Stimulated activated CD4-positive, alpha-beta T cell treated with anti-CD3 and anti-CD28 coated beads, Interleukin-4, amount 100 ng/mL, for 4 hours (primary cell): ENCODE results near the gene AOPEP.
A peak's percentile ranks its signal among the peaks of the same experiment; 100 is the strongest.

Source experiments
- DNase-seq, 2 experiments: peaks; one replicate each; pipeline ENCODE4 v3.0.0-alpha.2; 2020

AOPEP gene

DNA sequence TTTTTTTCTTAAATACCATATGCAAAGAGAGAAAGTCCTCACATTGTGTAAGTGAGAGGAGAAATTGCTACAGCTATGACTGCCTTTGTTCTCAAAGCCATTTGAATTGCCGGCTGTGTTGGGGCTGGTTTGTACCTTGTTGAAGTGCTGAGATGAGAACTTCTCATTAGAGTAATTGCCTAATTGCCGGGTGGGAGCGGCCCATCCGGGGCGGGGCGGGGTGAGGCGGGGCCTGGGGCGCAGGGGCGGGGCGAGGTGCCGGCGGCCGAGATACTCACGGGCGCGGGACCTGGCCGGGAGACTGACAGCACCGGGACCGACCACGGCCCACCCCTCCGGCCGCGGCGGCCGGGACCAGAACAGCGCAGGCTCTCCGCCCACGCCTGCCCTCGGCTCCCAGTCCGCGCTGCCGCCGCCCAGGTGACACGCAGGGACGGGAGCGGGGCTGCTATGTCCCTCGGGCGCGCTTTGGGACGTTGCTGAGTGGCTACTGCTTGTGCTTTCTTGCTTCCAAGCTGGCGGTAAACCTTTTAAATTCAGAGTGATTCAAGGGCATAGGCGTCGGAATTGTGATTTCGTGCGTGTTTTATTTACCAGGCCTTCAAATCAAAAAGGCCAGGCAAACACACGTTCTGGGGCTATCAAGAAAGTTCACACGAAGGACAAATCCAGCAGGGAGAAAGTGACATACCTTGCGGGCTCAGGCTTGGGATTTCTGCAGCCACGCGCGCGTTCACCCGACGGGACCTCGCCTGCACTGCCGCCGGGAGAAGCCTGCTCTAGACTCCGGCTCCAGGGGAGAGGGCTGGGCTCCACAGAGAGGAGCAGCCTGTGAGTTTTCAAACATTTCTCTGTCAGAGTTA, 322.0 kb downstream of the AOPEP start:
- DNase-seq = peak; percentile 39 to 62

DNA sequence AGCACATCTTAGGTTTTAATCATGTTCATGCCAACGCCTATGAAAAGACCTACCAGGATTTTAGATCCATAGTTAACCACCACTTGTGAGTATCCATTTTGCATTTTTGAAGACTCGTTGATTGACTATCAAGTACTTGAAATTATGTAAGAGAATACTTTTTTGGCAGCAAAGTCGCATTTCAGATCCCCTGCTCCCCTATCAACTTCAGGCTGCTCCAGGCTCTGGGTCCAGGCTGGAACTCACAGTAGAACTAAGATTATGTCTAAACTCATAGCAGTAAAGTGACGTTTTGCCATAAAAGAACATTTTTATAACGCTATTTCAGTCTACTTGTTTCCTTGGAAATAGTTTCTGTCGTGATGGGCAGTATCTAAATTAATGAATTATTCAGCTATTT, 323.3 kb downstream of the AOPEP start:
- DNase-seq = no peak

DNA sequence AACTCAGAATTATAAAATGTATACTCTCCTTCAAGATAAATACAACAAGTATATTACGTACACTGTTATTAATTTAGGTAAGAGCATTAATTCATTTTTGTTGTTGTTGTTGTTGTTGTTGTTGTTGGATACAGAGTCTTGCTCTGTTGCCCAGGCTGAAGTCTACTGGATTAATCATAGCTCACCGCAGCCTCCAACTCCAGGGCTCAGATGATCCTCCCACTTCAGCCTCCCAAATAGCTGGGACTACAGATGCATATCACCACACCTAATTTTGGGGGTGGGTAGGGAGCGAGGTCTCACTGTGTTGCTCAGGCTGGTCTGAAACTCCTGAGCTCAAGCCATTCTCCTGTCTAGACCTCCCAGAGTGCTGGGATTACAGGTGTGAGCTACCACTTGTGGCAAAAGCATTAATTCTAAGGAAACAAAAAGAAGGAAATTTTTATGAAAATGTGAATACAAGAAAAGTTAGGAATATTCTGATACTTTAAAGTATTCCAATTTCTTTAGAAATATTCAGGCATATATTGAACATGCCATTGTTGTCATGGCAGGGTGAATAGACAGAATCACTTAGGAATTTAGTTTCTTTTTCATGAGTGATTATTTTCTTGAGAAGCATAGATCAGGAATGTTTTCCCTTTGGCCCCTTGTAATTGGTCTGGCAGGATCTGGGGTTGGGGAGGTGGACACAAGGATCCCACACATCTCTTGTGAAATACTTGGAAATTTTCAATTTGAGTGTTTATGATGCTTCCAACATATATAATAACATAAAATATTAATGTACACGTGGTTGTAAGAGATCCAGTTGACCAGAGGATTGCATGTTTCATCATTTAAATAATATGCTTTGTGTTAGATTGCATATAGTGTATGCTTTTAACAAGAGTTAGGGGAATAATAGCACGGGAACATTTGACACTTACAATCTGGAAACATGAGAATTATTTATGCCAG, 327.4 kb downstream of the AOPEP start:
- DNase-seq = no peak

DNA sequence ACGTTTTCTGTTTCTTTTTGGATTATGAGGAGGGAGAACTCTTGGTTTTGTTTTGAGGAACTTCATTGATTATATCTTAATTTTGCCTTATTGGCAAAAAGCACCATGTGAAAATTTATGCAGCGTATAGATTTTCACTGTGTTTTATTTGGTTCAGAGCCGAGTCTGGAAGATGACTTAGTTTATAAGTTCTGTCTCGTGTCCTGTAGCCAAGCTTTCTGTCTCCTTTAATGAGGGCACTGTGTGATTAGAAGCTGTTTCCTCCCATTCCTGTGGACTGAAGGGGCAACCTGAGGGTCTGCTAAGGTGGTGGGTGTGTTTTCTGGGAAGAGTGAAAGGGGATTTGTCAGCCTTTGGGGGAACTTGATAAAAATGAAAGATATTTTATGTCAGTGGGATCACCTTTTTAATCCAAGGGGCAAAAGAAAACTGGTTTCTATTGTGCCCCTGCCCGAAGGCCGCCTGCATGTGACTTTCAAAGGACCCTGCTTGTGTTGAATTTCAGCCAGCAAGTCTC, 328.9 kb downstream of the AOPEP start:
- DNase-seq = no peak

DNA sequence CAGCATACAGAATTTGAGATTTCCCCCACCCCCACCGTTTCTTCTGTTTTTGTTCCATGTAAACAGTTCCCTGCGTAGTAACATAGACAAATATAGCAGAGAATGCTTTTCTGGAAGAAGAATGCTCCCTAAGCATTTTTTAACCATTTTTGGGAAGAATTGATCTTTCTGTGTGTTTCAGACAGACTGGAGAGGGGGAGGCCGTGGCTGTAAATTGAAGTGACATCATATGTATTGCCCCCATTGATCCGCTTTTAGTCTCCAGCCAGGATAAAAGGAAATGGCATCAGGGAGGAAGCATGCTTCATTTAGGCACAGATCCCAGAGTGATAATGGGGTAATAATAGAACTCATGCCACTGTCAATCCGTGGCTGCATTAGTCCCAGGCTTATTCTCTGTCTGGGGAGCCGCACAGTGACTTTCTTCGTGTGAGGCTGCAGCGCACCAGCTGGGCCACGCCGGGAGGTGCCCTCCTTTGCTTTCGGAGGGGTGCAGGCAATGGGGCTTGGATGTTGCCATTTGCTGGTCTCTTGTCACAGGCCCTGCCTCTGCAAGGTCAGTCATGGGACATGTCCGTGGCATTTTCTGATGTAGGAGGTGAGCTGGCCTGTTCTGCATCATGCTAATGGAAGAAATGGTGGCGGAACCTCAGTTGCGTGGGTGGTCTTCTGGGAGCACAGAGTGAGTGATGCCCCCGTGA, 329.5 kb downstream of the AOPEP start:
- DNase-seq = no peak

DNA sequence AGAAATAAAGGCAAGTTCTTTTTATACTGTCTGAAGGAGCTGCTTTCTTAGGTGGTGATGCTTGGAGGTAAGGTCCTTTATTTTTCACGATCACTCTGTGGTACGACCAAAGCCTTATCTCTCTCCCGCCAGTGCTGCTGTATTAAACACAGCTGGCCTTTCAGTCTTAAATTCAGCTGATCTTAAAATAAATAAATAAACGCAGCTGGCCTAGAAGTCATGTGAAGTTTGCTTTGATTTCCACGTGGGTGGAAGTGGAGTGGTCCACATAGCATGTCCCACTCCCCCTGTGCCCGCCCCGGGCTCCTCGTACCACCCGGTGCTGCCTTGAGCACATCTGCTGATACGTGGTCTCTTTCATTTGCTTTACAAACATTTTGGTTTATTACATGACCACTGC, 330.6 kb downstream of the AOPEP start:
- DNase-seq = no peak

DNA sequence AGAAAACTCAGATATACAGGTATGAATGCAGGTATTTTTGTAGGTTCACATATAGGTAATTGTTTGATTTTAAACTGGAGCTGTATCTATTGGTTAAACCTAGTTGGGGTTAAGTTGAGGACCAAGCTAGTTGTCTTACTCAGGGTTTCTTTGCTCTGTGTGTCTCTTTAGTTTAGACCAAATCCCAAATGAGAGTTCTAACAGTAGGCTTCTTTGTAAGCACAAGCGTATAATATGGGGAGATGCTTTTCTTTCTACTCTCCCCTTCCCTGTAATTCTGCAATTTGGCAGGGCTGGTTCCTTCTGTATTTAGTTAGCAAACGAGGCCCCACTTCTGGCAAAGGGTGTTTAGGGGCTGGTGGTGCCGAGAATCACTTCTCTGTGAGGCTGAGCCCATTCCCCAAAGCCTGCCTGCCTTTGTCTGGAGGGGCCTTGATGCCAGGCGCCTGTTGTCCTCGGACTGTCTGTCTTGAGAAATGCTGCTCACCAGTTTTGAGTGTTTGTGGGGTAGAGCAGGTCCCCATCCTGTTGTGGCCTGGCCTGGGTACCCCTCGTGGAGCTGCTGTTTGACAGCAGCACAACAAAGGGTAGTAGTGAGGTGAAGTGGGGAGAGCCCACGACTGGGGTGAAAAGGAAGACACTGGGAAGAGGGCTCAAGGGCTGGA, 331.8 kb downstream of the AOPEP start:
- DNase-seq = no peak

DNA sequence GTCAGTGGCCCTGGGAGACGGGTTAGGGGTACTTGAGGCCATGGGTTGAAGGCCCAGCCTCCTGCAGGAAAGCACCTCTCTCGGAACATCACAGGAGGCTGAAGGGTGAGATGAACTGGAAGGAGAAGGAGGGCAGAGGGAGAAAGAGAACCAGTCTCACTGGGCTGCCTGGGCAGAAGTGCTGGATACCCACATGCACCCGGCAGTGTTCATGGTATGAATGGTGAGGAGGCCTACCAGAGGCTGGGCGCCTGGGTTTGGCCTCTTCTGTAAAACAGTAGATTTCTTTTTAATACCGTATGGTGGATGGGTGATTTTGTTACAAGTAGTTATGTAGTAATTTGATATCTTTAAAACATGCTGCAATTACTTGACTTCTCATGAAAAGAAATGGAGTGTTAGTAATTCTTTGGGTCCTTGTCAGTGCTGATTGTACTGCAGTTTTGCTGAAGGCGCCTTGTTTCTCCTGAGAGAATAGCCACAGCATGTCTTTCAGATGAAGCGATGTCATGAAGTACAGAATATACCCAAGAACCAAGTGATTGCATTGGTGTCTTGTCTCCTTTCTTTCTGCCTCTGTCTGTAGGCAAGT, 332.4 kb downstream of the AOPEP start:
- no peak for DNase-seq

DNA sequence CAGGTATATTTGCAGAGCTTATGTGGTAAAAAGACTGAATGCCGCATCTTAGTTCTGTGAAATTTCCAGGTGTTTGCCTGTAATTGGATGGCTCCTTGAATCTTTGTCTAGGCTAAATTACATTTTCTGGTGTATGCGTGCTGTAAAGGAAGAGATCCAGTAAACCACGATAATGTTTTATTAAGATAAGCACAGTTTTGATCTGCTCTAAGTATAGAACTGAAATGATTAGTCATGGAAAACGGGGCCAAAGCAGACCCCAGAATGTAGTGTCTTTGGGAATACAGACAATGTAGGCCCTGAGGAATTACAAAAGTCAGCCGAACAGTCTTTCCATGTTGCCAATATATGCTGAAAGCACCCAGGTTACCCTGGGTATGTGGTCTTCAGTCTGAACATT, 333.7 kb downstream of the AOPEP start:
- no peak for DNase-seq

DNA sequence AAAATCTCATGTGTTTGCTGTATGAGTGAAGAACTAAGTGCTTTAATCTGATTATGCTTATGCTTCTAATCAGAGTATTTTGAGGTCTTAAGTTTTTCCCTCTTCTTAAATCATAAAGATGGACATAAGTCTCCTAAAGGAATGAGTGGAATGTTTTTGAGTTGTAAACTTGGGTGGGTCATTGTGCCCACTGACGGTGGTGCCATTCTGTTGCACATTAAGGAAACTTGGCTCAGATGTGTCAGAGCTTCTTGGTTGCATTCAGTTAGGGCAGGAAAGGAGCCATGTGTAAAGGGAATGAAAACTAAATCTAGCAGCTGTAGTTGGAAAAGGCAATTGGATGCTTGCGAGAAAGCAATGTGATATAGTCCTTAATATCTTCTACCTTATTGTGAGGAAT, 334.4 kb downstream of the AOPEP start:
- DNase-seq = no peak

DNA sequence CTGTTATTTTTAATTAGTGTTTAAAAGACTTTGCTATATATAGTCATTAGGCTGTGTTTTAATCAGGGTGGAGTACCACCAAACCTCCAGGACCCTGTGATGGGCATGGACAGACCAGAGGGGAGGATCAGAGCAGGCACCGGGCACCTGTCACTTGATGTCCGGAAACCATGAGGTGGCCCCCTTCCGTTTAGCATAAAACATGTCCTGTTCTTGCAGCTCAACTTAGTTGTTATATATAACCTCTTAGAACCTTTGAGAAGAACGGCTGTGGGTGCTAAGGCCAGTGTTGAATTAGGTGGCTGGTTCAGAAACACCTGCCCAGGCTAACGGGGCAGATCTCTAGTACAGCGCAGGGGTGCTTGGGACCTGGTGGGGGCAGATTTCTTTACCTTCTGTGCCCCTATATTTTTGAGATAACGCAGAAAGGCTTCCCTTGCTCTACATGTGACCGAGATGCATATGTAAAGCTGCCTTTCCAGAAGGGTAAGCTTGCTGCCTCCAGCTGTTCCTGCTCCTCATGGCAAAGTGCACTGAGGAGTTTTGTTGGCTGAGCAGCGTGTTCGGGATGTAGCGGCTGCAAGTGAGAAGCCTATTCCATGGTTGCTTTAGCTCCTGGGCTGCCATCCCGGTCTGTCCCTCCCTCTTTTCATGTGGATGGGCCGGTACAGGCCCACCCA, 335.6 kb downstream of the AOPEP start:
- no peak for DNase-seq

DNA sequence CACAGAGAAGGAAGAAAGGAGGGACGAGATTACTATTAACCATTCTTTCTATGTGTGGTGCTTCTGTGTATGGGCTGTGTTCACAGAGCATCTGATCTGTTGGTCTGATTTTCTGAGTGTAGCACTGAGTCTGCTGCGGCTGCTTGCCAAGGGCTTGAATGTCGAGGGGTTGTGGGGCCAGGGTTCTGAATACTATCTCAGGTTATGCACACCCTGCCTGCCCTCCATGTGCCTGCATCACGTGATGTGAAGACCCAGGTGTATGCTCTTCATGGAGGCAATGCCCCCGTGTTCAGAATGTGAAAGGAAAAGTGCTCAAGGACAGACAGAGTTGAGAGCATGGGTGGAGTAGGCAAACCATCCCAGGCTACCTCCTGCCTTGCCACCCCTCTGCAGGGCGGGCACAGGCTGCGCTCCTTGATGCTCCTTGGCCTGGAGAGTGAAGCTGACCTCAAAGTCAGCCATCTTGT, 336.1 kb downstream of the AOPEP start:
- no peak for DNase-seq

DNA sequence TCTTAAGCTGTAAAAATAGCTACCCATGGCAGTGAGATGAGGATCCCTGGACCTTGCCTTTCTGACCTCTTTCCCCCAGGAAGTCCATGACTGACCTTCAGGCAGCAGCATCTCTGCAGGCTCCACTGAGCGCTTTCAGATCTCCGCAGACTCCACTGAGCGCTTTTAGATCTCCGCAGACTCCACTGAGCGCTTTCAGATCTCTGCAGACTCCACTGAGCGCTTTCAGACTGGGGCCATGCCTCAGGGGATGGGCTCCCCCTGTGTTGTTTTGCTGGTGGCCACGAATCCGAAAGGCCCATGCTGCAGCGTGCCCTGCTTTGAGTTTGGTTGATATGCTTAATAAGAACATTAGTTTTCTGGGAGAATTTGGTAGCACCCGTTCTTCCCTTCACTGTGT, 336.8 kb downstream of the AOPEP start:
- DNase-seq = no peak

DNA sequence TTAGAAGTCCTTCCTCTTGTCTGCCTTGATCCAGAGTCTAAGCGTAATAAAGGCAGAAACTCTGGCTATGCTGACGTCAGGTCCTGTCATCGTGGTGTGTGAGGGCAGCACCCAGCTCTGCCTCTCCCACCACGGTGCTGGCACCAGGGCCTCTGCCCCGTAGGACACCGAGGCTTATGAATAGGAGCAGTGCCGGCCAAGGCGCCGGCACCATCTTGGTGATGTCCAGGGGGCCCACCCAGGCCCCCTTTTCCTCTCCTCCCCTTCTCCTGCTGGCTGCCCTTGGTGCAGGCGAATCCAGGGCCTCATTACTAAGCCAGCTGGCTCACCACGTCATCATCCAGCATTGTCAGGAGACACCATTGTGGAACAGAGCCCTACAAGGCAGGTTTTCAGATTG, 338.7 kb downstream of the AOPEP start:
- no peak for DNase-seq

DNA sequence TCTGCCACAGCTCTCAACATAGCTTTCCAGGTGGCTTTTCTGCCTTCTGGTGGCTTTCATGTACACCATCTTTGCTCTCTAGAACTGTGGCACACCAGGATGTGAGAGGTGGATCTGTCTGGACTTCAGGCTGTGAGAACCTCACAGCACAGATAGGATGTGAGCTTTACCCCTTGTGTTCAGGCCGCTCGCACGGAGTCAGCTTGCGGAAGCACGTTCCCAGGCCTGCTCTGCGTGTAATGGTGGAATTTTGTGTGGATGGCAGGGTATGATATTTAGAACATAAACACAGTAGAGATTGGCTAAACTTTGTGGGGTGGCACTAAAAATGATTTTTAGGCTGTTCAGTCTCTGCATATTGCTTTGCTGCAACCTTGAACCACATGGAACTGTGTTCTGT, 340.6 kb downstream of the AOPEP start:
- DNase-seq = no peak

DNA sequence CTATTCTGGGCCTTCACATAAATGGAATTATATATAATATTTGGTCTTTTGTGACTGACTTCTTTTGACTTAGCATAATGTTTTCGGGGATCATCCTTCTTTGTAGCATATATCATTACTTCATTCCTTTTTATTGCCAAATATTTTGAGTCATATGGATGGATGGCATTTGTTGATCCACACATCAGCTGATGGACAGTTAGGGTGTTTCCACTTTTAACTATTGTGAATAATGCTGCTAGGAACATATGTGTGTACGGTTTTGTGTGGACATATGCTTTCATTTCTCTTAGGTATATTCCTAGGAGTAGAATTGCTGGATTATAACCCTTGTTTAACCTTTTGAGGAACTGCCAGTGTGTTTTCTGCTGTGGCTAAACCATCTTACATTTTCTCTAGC, 341.4 kb downstream of the AOPEP start:
- DNase-seq = no peak

DNA sequence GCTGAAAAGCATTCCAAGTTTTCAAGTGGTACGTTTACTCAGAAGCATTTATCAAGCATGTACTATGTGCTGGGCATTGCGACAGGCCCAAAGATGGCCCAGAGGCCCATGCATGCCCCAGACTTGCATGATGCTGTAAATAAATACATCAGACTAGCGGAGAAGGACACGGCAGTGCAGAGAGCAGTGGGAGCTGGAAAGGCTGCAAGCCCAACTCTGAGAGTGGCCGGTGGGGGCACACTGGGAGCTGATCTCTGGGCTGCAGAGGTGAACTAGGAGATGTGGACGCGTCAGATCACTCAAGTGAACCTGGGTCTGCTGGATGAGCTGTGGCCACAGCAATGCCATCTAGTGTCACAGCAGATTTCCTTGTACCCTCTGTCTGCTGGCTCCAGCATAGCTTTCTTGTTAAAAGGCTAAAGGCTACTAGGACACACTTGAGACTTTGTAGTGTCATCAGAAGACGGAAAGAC, 344.1 kb downstream of the AOPEP start:
- no peak for DNase-seq

DNA sequence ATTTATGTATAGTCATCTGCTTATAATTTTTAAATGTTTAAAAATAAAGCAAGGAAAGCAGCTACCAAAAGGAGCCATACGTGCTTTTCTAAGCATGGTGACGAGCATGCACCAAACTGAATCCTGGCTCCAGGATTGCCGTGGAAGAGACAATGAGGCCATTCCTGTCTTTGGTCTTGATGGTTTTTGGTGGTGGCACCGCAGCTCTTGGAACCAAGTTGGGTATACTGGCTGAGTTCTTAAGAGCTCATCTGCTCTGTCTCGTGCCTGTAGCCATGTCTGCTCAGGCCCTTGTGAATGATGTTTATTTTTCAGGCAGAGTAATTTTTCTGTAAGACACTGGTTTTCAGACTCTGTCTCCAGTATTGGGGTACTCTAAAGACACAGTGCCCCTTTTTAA, 345.0 kb downstream of the AOPEP start:
- no peak for DNase-seq

DNA sequence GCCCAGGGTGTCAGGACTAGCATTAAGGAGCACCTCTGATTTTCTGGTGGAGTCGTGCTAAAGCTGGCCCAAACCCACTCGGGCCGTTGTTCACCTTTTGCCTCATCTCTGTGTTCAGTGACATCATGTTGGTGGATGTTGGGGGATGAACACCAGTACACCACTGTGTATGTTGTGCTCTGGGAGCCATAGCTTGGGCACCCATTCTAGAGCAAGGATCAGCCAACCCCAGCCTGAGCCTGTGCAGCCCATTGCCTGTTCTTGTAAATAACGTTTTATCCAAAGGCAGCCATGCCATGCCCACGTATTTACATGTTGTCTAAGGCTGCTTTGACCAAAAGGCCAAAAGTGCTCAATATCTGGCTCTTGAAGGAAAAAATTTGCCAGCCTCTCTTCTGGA, 345.4 kb downstream of the AOPEP start:
- no peak for DNase-seq

DNA sequence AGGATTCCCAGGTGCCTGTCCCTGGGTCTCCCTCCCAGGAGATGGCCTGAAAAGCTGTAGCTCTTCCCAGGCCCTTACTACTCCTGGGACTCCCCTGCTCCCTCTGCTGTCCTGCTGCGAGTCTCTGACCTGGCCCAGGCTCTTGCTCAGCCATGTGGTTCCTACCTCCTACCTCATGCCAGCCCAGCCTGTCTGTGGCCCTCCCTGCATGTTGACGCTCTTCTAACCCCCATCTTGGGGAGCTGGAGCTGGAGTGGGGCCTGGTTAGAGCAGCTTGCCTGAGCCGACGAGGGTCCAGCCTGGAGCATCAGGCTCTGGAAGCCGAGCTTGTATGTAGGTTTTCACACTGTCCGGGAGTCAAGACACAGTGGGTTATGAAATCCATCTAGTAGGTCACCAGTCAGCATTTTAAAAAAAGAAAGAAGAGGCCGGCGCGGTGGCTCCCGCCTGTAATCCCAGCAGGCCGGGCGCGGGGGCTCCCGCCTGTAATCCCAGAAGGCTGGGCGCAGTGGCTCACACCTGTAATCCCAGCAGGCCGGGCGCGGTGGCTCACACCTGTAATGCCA, 346.6 kb downstream of the AOPEP start:
- no peak for DNase-seq

DNA sequence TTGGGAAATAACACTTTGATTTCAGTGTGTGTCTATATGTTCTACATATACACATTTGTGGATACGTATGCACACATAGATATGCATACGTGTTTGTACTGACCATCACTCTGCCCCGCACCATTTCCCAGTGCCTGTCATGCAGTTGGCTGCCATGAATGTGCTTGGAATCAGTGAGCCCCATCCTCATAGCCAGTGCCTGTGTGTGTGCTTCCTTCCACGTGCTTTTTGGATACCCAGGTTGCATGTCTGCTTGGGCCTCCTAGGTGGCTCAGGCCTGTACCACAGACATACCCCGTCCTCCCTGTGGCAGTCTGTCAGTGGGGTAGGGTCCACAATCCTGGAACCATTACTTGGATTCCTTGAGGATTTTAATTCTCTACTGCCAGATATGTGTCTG, 347.4 kb downstream of the AOPEP start:
- DNase-seq = no peak
